ENCODE measurements around the gene DNAAF8.

DNAAF8 gene

GRCh38 chr16:4703906-4704305, 30.4 kb upstream of the DNAAF8 start:
- 0 out of 2 replicates have a peak, but pooled peaks cover 4% of the 10 kb centered on the region for H3K36me3 ChIP-seq (ENCODE audit: insufficient read depth, low read length)
- no peak overlapping the region for H3K27ac ChIP-seq (ENCODE audit: low read depth, low read length)
- no peak overlapping the region for H3K4me3 ChIP-seq (ENCODE audit: low read depth, low read length)
- H2AFZ ChIP-seq (ENCODE audit: low read length, unreplicated experiment), result no peak overlapping the region
- H3K4me1 ChIP-seq (ENCODE audit: control insufficient read depth, insufficient read depth, low read length, unreplicated experiment), result no peaks in the 10 kb centered on the region
- no peaks in the 10 kb centered on the region for H3K79me2 ChIP-seq (ENCODE audit: control insufficient read depth, insufficient read depth, low read length, unreplicated experiment)
- H3K27me3 ChIP-seq (ENCODE audit: insufficient read depth, low read length), result no peaks in the 10 kb centered on the region

- Histone ChIP-seq H3K4me3 (ENCODE audit: low read depth, low read length) (no peak overlapping the region), H2AFZ (ENCODE audit: low read length, unreplicated experiment) (no peak overlapping the region), H3K36me3 (ENCODE audit: insufficient read depth, low read length) (0 out of 2 replicates have a peak, but pooled peaks cover 4% of the 10 kb centered on the region), H3K4me1 (ENCODE audit: control insufficient read depth, insufficient read depth, low read length, unreplicated experiment) (no peaks in the 10 kb centered on the region), H3K27me3 (ENCODE audit: insufficient read depth, low read length) (no peaks in the 10 kb centered on the region), H3K27ac (ENCODE audit: low read depth, low read length) (no peak overlapping the region), H3K79me2 (ENCODE audit: control insufficient read depth, insufficient read depth, low read length, unreplicated experiment) (no peaks in the 10 kb centered on the region)
Measured at GRCh38 chr16:4704491-4704890, 29.8 kb upstream of the DNAAF8 start.

GRCh38 chr16:4704913-4705312, 29.4 kb upstream of the DNAAF8 start:
- Histone ChIP-seq H3K36me3 (ENCODE audit: insufficient read depth, low read length) (0 out of 2 replicates have a peak, but pooled peaks cover 4% of the 10 kb centered on the region), H3K79me2 (ENCODE audit: control insufficient read depth, insufficient read depth, low read length, unreplicated experiment) (no peaks in the 10 kb centered on the region), H3K27ac (ENCODE audit: low read depth, low read length) (no peak overlapping the region), H2AFZ (ENCODE audit: low read length, unreplicated experiment) (no peak overlapping the region), H3K27me3 (ENCODE audit: insufficient read depth, low read length) (no peaks in the 10 kb centered on the region), H3K4me1 (ENCODE audit: control insufficient read depth, insufficient read depth, low read length, unreplicated experiment) (no peaks in the 10 kb centered on the region), H3K4me3 (ENCODE audit: low read depth, low read length) (no peak overlapping the region)

GRCh38 chr16:4706871-4707270, 27.5 kb upstream of the DNAAF8 start:
- Histone ChIP-seq H3K79me2 (ENCODE audit: control insufficient read depth, insufficient read depth, low read length, unreplicated experiment) (no peaks in the 10 kb centered on the region), H3K36me3 (ENCODE audit: insufficient read depth, low read length) (no peaks in the 10 kb centered on the region), H3K27me3 (ENCODE audit: insufficient read depth, low read length) (no peaks in the 10 kb centered on the region), H2AFZ (ENCODE audit: low read length, unreplicated experiment) (no peak overlapping the region), H3K4me3 (ENCODE audit: low read depth, low read length) (no peak overlapping the region), H3K4me1 (ENCODE audit: control insufficient read depth, insufficient read depth, low read length, unreplicated experiment) (no peaks in the 10 kb centered on the region), H3K27ac (ENCODE audit: low read depth, low read length) (no peak overlapping the region)

- H3K27ac ChIP-seq (ENCODE audit: low read depth, low read length), result no peak overlapping the region
- no peaks in the 10 kb centered on the region for H3K79me2 ChIP-seq (ENCODE audit: control insufficient read depth, insufficient read depth, low read length, unreplicated experiment)
- H3K4me3 ChIP-seq (ENCODE audit: low read depth, low read length), result no peak overlapping the region
- no peak overlapping the region for H2AFZ ChIP-seq (ENCODE audit: low read length, unreplicated experiment)
- H3K4me1 ChIP-seq (ENCODE audit: control insufficient read depth, insufficient read depth, low read length, unreplicated experiment), result no peaks in the 10 kb centered on the region
- no peaks in the 10 kb centered on the region for H3K36me3 ChIP-seq (ENCODE audit: insufficient read depth, low read length)
- H3K27me3 ChIP-seq (ENCODE audit: insufficient read depth, low read length), result no peaks in the 10 kb centered on the region
Measured at GRCh38 chr16:4709481-4709880, 24.9 kb upstream of the DNAAF8 start.

GRCh38 chr16:4713663-4714501, 20.5 kb upstream of the DNAAF8 start:
- no peak overlapping the region for H3K27ac ChIP-seq (ENCODE audit: low read depth, low read length)
- no peak overlapping the region for H2AFZ ChIP-seq (ENCODE audit: low read length, unreplicated experiment)
- H3K4me1 ChIP-seq (ENCODE audit: control insufficient read depth, insufficient read depth, low read length, unreplicated experiment), result no peaks in the 10 kb centered on the region
- H3K79me2 ChIP-seq (ENCODE audit: control insufficient read depth, insufficient read depth, low read length, unreplicated experiment), result no peaks in the 10 kb centered on the region
- no peaks in the 10 kb centered on the region for H3K36me3 ChIP-seq (ENCODE audit: insufficient read depth, low read length)
- no peaks in the 10 kb centered on the region for H3K27me3 ChIP-seq (ENCODE audit: insufficient read depth, low read length)
- no peak overlapping the region for H3K4me3 ChIP-seq (ENCODE audit: low read depth, low read length)

GRCh38 chr16:4714996-4715395, 19.3 kb upstream of the DNAAF8 start:
- no peaks in the 10 kb centered on the region for H3K27me3 ChIP-seq (ENCODE audit: insufficient read depth, low read length)
- no peak overlapping the region for H2AFZ ChIP-seq (ENCODE audit: low read length, unreplicated experiment)
- no peak overlapping the region for H3K27ac ChIP-seq (ENCODE audit: low read depth, low read length)
- H3K4me1 ChIP-seq (ENCODE audit: control insufficient read depth, insufficient read depth, low read length, unreplicated experiment), result no peaks in the 10 kb centered on the region
- no peaks in the 10 kb centered on the region for H3K36me3 ChIP-seq (ENCODE audit: insufficient read depth, low read length)
- no peaks in the 10 kb centered on the region for H3K79me2 ChIP-seq (ENCODE audit: control insufficient read depth, insufficient read depth, low read length, unreplicated experiment)
- H3K4me3 ChIP-seq (ENCODE audit: low read depth, low read length), result no peak overlapping the region

GRCh38 chr16:4718466-4718865, 15.9 kb upstream of the DNAAF8 start:
- H3K27me3 ChIP-seq (ENCODE audit: insufficient read depth, low read length), result no peaks in the 10 kb centered on the region
- H3K36me3 ChIP-seq (ENCODE audit: insufficient read depth, low read length), result no peaks in the 10 kb centered on the region
- no peaks in the 10 kb centered on the region for H3K4me1 ChIP-seq (ENCODE audit: control insufficient read depth, insufficient read depth, low read length, unreplicated experiment)
- no peaks in the 10 kb centered on the region for H3K79me2 ChIP-seq (ENCODE audit: control insufficient read depth, insufficient read depth, low read length, unreplicated experiment)
- H3K27ac ChIP-seq (ENCODE audit: low read depth, low read length), result no peak overlapping the region
- H2AFZ ChIP-seq (ENCODE audit: low read length, unreplicated experiment), result no peak overlapping the region
- H3K4me3 ChIP-seq (ENCODE audit: low read depth, low read length), result no peak overlapping the region

- no peak overlapping the region for H3K27ac ChIP-seq (ENCODE audit: low read depth, low read length)
- H3K4me3 ChIP-seq (ENCODE audit: low read depth, low read length), result no peak overlapping the region
- no peak overlapping the region for H2AFZ ChIP-seq (ENCODE audit: low read length, unreplicated experiment)
- peaks cover 2% of the 10 kb centered on the region; the same call in 1 of the 2 replicates for H3K36me3 ChIP-seq (ENCODE audit: insufficient read depth, low read length)
- no peaks in the 10 kb centered on the region for H3K27me3 ChIP-seq (ENCODE audit: insufficient read depth, low read length)
- H3K79me2 ChIP-seq (ENCODE audit: control insufficient read depth, insufficient read depth, low read length, unreplicated experiment), result no peaks in the 10 kb centered on the region
- H3K4me1 ChIP-seq (ENCODE audit: control insufficient read depth, insufficient read depth, low read length, unreplicated experiment), result no peaks in the 10 kb centered on the region
Measured at GRCh38 chr16:4723071-4723767, 11.1 kb upstream of the DNAAF8 start.

GRCh38 chr16:4724661-4725270, 9.6 kb upstream of the DNAAF8 start:
- H3K4me1 ChIP-seq (ENCODE audit: control insufficient read depth, insufficient read depth, low read length, unreplicated experiment), result no peaks in the 10 kb centered on the region
- H2AFZ ChIP-seq (ENCODE audit: low read length, unreplicated experiment), result no peak overlapping the region
- H3K27me3 ChIP-seq (ENCODE audit: insufficient read depth, low read length), result no peaks in the 10 kb centered on the region
- H3K36me3 ChIP-seq (ENCODE audit: insufficient read depth, low read length), result peaks cover 3% of the 10 kb centered on the region; the same call in 1 of the 2 replicates
- H3K4me3 ChIP-seq (ENCODE audit: low read depth, low read length), result no peak overlapping the region
- H3K27ac ChIP-seq (ENCODE audit: low read depth, low read length), result no peak overlapping the region
- H3K79me2 ChIP-seq (ENCODE audit: control insufficient read depth, insufficient read depth, low read length, unreplicated experiment), result no peaks in the 10 kb centered on the region
